K562 (cell line): ENCODE measurements around the gene CNTROB. TPM values are rescaled to one million over a fixed set of nuclear protein-coding genes. Genes with fewer than 3 reads are reported as not detected.

ENCODE experiments used
- ARHGAP35 ChIP-seq: fragments of 450-650 bp; IDR thresholded peaks from 2 replicates; pipeline ENCODE4 v1.6.1; 2018; ENCODE audit not compliant: partially characterized antibody
- ETV1 ChIP-seq: fragments of 450-650 bp; conservative IDR thresholded peaks from 2 replicates; pipeline ENCODE4 v1.6.1; 2016; ENCODE audit warnings: missing genetic modification characterization, control low read depth, low read depth, missing compliant biosample characterization
- HNRNPK ChIP-seq: fragments of 200-400 bp; formaldehyde crosslinking; IDR thresholded peaks from one replicate; pipeline ENCODE4 v1.6.1; 2018; ENCODE audit warnings: mild to moderate bottlenecking, low read depth, low read length; ENCODE audit not compliant: poor library complexity, severe bottlenecking
- KAT2B ChIP-seq: IDR thresholded peaks from one replicate; pipeline ENCODE4 v1.6.1; 2012; ENCODE audit warnings: low read depth, mild to moderate bottlenecking, control low read depth, inconsistent platforms, low read length, moderate library complexity
- KDM4B ChIP-seq, 2 experiments: fragments of 450-650 bp in 1 of 2; sonication (generic) in 1 of 2; IDR thresholded peaks; 2 replicates each; pipeline ENCODE4 v1.6.1; 2016 to 2017; ENCODE audit warnings: borderline replicate concordance in 2 of 2, antibody characterized with exemption in 1 of 2, low read depth in 1 of 2, mild to moderate bottlenecking in 1 of 2
- MAFG ChIP-seq: fragments of 450-650 bp; conservative IDR thresholded peaks from 2 replicates; pipeline ENCODE4 v1.6.1; 2016; ENCODE audit warnings: missing genetic modification characterization, missing compliant biosample characterization
- POLR2G ChIP-seq: fragments of 200-400 bp; formaldehyde crosslinking; IDR thresholded peaks from 2 replicates; pipeline ENCODE4 v1.6.1; 2017; ENCODE audit warnings: low read depth, mild to moderate bottlenecking, antibody characterized with exemption, low read length, moderate library complexity
- PYGO2 ChIP-seq: fragments of 450-650 bp; IDR thresholded peaks from 2 replicates; pipeline ENCODE4 v1.6.1; 2016; ENCODE audit warnings: mild to moderate bottlenecking, missing genetic modification characterization, moderate library complexity, missing compliant biosample characterization
- SAP30 ChIP-seq: fragments of 200-600 bp; sonication (generic); IDR thresholded peaks from 2 replicates; pipeline ENCODE4 v1.6.1; 2012; ENCODE audit warnings: borderline replicate concordance, low read depth, mild to moderate bottlenecking, moderate library complexity, low read length, control low read depth, inconsistent platforms; ENCODE audit not compliant: insufficient read depth, poor library complexity, severe bottlenecking
- SLC30A9 ChIP-seq: fragments of 250-450 bp; sonication (Bioruptor Pico); IDR thresholded peaks from 2 replicates; pipeline ENCODE4 v1.8.0; 2022; ENCODE audit warnings: mild to moderate bottlenecking, moderate library complexity
- SREBF2 ChIP-seq: sonication (generic); formaldehyde crosslinking; IDR thresholded peaks from 2 replicates; pipeline ENCODE4 v1.4.0; 2020; ENCODE audit warnings: mild to moderate bottlenecking, missing genetic modification reagents
- TBP ChIP-seq: optimal IDR thresholded peaks from 2 replicates; pipeline ENCODE3; 2011; ENCODE audit warnings: low read depth, low read length, improper control_type of control experiment
- TEAD4 ChIP-seq, 2 experiments: sonication (generic) in 1 of 2; formaldehyde crosslinking in 1 of 2; IDR thresholded peaks; 2 replicates each; pipeline versions ENCODE4 v1.6.1 to v1.8.0; 2012 to 2022; ENCODE audit warnings: borderline replicate concordance in 1 of 2, inconsistent platforms in 1 of 2, low read length in 1 of 2, mild to moderate bottlenecking in 1 of 2, missing genetic modification reagents in 1 of 2
- U2AF2 ChIP-seq: fragments of 200-400 bp; formaldehyde crosslinking; optimal IDR thresholded peaks from 2 replicates; pipeline ENCODE3; 2017; ENCODE audit warnings: low read depth, mild to moderate bottlenecking, low read length
- ZNF584 ChIP-seq: fragments of 200-800 bp; sonication (Bioruptor generic); IDR thresholded peaks from 2 replicates; pipeline ENCODE4 v1.6.1; 2016; ENCODE audit warnings: low read depth, mild to moderate bottlenecking, missing genetic modification characterization, missing compliant biosample characterization
- ZNF75A ChIP-seq: fragments of 450-650 bp; formaldehyde crosslinking; IDR thresholded peaks from 2 replicates; pipeline ENCODE4 v1.4.0; 2020; ENCODE audit warnings: mild to moderate bottlenecking
- ZNF766 ChIP-seq: fragments of 200-800 bp; sonication (Bioruptor generic); conservative IDR thresholded peaks from 2 replicates; pipeline ENCODE4 v1.6.1; 2016; ENCODE audit warnings: missing genetic modification characterization, missing compliant biosample characterization
- ZZZ3 ChIP-seq: fragments of 450-650 bp; IDR thresholded peaks from 2 replicates; pipeline ENCODE4 v1.6.1; 2016; ENCODE audit warnings: antibody characterized with exemption, mild to moderate bottlenecking, moderate library complexity
- polyA plus RNA-seq, 8 experiments: library from polyadenylated mRNA; depleted of rRNA in 4 of 8; stranded (reverse) in 5 of 8; unstranded in 3 of 8; fragments of >200 nt; fragmentation: Nextera tagmentation in 2 of 8; fragmentation: Illumina TruSeq in 1 of 8; extraction: Ambion mirVana in 2 of 8; extraction: Trizol in 1 of 8; gene quantifications; 2 replicates each; pipeline versions ENCODE4 v1.2.1 to v1.2.3, GENCODE V29; 2011 to 2014; ENCODE audit warnings: inconsistent platforms in 1 of 8, missing spikeins in 1 of 8
- total RNA-seq, 7 experiments: library from RNA; depleted of rRNA in 6 of 7; stranded (reverse); fragments of >200 nt in 6 of 7; fragmentation: Illumina TruSeq in 2 of 7; extraction: Trizol in 2 of 7; gene quantifications; 2 replicates each; pipeline versions ENCODE4 v1.2.1 to v1.2.3, GENCODE V29; 2011 to 2021; ENCODE audit warnings: low replicate concordance in 1 of 7
- TF ChIP-seq, protein P1 (sequence below): fragments of 450-650 bp; formaldehyde crosslinking; IDR thresholded peaks from 2 replicates; pipeline ENCODE4 v1.4.0; 2020; ENCODE audit warnings: mild to moderate bottlenecking, mixed read lengths
- TF ChIP-seq, protein P2 (sequence below), 2 experiments: fragments of 450-650 bp in 1 of 2; IDR thresholded peaks; 2 replicates each; pipeline ENCODE4 v1.6.1; 2011 to 2017; ENCODE audit warnings: low read depth in 2 of 2, antibody characterized with exemption in 1 of 2, borderline replicate concordance in 1 of 2, low read length in 1 of 2, mild to moderate bottlenecking in 1 of 2, mixed read lengths in 1 of 2; ENCODE audit not compliant: control insufficient read depth in 1 of 2
- TF ChIP-seq, protein P3 (sequence below): fragments of 450-650 bp; IDR thresholded peaks from 2 replicates; pipeline ENCODE4 v1.6.1; 2016; ENCODE audit warnings: missing biosample characterization, missing genetic modification characterization

The CNTROB gene
- total and polyA plus RNA-seq, 9 of the 15 experiments (the other 6 are each of a cell fraction or from before 2014, with no cell fraction given): 1.9 to 33.3 (median 23.0) TPM

DNA sequence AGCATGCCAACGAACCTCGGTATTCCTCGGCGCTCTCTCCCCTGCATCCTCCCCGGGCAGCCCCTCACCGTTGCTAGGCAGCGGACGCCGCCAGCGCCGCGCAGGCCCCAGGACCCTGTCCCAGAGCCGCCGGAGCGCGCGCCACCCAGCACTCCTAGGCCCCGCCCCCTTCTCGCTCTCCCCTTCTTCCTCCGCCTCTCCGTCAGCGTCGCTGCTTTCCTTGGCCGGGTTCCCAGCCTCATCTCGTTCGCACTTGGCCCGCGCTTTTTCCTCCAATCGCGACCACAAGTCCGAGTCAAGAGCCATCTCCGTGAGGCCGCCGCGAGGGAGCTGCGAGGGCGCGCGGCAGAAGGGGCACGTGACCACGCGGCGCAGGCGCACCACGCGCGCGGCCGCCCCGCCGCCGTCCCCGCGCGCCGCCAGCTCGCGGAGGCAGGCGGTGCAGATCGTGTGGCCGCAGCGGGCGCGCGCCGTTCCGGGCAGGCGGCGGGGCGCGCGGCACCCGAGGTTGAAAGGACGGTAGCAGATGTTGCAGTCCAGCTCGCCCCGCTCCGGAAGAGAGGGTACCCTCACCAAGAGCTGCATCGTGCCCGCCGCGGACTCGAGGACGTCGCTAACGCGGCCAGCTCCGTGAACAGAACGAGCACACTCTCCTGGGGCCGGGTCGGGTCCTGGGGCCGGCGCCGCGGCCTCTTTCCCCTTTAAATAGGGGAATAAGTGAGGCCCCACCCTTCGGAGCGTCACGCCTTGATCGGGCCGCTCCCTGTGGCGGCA is 16.2 kb upstream of the CNTROB start, which contains the start of gene RNF227 (continued):
- TF ChIP-seq SLC30A9 (no peak), SREBF2 (CRISPR knock-in tag) (no peak), ZNF75A (CRISPR knock-in tag) (no peak), ZZZ3 (no peak), HNRNPK (no peak), ZNF766 (peak; percentile 86), TBP (peak; percentile 73), MAFG (tag) (no peak), KDM4B (IDR thresholded peaks at IDR 0.05; ENCODE audit: borderline replicate concordance in 2 of 2, low read depth in 1 of 2) (no peak), KAT2B (no peak), ZNF584 (CRISPR knock-in tag) (0 out of 2 replicates have a peak, but pooled peaks have one; percentile 49), POLR2G (peak; percentile 89), SAP30 (peak; percentile 66), ETV1 (no peak), TEAD4 (IDR thresholded peaks at IDR 0.05; ENCODE audit: low read length) (no peak), TEAD4 (CRISPR knock-in tag; IDR thresholded peaks at IDR 0.05; ENCODE audit: borderline replicate concordance) (peak; percentile 92; the same call in 1 of the 2 replicates), ARHGAP35 (no peak), PYGO2 (no peak), U2AF2 (no peak)
- TF ChIP-seq, protein P1, sequence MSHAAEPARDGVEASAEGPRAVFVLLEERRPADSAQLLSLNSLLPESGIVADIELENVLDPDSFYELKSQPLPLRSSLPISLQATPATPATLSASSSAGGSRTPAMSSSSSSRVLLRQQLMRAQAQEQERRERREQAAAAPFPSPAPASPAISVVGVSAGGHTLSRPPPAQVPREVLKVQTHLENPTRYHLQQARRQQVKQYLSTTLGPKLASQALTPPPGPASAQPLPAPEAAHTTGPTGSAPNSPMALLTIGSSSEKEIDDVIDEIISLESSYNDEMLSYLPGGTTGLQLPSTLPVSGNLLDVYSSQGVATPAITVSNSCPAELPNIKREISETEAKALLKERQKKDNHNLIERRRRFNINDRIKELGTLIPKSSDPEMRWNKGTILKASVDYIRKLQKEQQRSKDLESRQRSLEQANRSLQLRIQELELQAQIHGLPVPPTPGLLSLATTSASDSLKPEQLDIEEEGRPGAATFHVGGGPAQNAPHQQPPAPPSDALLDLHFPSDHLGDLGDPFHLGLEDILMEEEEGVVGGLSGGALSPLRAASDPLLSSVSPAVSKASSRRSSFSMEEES (CRISPR knock-in tag): peak; percentile 89
- TF ChIP-seq, protein P2, sequence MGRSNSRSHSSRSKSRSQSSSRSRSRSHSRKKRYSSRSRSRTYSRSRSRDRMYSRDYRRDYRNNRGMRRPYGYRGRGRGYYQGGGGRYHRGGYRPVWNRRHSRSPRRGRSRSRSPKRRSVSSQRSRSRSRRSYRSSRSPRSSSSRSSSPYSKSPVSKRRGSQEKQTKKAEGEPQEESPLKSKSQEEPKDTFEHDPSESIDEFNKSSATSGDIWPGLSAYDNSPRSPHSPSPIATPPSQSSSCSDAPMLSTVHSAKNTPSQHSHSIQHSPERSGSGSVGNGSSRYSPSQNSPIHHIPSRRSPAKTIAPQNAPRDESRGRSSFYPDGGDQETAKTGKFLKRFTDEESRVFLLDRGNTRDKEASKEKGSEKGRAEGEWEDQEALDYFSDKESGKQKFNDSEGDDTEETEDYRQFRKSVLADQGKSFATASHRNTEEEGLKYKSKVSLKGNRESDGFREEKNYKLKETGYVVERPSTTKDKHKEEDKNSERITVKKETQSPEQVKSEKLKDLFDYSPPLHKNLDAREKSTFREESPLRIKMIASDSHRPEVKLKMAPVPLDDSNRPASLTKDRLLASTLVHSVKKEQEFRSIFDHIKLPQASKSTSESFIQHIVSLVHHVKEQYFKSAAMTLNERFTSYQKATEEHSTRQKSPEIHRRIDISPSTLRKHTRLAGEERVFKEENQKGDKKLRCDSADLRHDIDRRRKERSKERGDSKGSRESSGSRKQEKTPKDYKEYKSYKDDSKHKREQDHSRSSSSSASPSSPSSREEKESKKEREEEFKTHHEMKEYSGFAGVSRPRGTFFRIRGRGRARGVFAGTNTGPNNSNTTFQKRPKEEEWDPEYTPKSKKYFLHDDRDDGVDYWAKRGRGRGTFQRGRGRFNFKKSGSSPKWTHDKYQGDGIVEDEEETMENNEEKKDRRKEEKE (IDR thresholded peaks at IDR 0.05; ENCODE audit: borderline replicate concordance in 1 of 2, control insufficient read depth in 1 of 2, low read depth in 2 of 2, low read length in 1 of 2): no peak
- TF ChIP-seq, protein P3, sequence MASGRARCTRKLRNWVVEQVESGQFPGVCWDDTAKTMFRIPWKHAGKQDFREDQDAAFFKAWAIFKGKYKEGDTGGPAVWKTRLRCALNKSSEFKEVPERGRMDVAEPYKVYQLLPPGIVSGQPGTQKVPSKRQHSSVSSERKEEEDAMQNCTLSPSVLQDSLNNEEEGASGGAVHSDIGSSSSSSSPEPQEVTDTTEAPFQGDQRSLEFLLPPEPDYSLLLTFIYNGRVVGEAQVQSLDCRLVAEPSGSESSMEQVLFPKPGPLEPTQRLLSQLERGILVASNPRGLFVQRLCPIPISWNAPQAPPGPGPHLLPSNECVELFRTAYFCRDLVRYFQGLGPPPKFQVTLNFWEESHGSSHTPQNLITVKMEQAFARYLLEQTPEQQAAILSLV: no peak
